Frontal cortex (tissue), 4 donors: Measurements from ENCODE around the gene SPSB2. TPM values are rescaled to one million over a fixed set of nuclear protein-coding genes. Genes with fewer than 3 reads are reported as not detected.

Experiments used
- DNase-seq, 2 donors: peaks; one replicate each; pipeline ENCODE4 v3.0.0; 2012; ENCODE audit warnings: low spot score in 2 of 2
- FAIRE-seq: peaks from 2 replicates; lab custom pipeline; 2012; peaks lifted over from hg19 to GRCh38; lab: Jason Lieb, UNC
- total RNA-seq: library from RNA; depleted of rRNA; stranded (reverse); fragments of >200 nt; gene quantifications from one replicate; pipeline ENCODE4 v1.2.3, GENCODE V29; 2014
- donor health status: control.
- donor health status: control.
- donor health status: control.

Gene SPSB2
- total RNA-seq, 1 donor from 2014 or later: 1.6 TPM

DNA sequence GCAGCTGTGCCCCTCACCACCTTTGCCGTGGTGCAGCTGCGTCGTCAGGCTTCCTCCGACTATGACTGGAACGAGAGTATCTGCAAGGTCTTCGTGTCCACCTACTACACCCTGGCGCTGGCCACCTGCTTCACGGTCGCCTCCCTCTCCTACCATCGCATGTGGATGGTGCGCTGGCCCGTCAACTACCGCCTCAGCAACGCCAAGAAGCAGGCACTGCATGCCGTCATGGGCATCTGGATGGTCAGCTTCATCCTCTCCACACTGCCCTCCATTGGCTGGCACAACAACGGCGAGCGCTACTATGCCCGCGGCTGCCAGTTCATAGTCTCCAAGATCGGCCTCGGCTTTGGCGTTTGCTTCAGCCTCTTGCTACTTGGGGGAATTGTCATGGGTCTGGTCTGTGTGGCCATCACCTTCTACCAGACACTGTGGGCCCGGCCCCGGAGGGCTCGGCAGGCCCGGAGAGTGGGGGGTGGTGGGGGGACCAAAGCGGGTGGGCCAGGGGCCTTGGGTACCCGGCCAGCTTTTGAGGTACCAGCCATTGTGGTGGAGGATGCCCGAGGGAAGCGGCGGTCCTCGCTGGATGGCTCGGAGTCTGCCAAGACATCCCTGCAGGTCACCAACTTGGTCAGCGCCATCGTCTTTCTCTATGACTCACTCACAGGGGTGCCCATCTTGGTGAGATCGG, 48.9 kb downstream of the SPSB2 start:
- DNase-seq: no peak
- FAIRE-seq: no peak

DNA sequence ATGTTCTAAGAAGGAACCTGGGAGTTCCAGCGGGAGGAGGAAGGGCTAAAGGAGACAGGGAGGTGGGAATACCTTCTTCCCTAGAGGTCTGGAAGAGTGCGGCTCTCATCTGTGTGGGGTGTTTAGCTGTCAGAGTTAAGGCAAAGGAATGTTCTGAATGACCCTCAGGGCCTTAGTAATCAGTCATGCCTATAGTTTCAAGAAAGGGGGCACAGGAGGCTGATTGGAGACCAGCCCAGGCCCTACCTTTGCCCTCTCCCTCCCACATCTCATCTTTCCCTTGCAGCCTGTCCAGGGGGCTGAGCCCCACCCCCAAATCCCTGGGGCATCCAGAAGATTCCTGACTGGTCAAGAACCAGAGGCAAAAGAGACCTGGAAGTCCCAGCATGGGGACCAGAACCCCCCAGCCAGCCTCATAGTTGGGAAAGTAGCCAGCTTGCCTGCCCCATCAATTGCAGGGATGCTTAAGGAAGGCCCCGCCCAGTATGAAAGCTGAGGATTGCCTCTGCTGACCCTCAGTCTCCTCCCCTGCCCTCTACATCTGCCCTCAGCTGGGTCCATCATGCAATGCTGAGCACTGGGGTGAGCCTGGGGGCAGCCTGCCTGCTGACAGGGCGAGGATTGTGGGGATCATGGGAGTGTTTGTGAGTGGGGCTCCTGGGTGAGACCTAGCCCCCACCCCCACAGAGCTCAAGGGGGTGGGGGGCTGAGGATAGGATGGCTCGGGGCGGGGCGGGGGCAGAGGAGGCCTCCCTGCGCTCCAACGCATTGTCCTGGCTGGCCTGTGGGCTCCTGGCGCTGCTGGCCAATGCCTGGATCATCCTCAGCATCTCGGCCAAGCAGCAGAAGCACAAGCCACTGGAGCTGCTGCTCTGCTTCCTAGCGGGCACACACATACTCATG, 49.7 kb downstream of the SPSB2 start:
- FAIRE-seq: no peak
- no peak for DNase-seq

DNA sequence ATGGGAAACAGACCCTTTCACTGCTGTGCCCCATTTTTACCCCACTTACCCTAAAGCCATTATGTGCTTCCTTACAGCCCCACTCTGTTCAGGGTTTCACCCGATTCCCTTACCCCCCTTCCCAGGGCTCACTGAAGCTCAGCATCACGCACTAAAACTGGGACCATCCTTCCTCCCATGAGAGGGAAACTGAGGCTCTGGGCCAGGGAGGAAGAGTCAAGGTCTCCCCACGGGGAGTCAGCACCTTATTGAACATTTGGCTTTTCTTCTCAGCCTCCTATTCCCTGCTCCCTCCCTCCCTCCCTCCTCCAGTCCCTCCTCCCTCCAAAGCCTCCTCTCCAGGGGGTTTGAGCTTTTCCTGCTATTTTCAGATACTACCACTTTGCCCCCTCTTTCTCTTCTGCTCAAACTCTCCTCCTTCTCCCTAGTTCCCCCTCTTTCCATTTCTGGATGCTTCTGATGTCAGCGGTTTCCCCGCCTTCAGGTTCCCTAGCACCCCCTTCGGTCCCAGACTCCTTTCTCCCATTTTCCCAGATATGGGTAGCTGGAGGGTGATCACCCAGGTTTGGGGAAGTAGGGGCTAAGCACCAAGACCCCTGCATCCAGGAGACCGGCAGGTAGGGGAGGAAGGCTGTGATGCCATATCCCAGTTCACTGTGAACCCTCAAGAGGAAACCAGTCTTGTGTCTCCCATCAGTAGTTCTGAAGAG, 50.5 kb downstream of the SPSB2 start:
- no peak for FAIRE-seq
- DNase-seq: no peak

DNA sequence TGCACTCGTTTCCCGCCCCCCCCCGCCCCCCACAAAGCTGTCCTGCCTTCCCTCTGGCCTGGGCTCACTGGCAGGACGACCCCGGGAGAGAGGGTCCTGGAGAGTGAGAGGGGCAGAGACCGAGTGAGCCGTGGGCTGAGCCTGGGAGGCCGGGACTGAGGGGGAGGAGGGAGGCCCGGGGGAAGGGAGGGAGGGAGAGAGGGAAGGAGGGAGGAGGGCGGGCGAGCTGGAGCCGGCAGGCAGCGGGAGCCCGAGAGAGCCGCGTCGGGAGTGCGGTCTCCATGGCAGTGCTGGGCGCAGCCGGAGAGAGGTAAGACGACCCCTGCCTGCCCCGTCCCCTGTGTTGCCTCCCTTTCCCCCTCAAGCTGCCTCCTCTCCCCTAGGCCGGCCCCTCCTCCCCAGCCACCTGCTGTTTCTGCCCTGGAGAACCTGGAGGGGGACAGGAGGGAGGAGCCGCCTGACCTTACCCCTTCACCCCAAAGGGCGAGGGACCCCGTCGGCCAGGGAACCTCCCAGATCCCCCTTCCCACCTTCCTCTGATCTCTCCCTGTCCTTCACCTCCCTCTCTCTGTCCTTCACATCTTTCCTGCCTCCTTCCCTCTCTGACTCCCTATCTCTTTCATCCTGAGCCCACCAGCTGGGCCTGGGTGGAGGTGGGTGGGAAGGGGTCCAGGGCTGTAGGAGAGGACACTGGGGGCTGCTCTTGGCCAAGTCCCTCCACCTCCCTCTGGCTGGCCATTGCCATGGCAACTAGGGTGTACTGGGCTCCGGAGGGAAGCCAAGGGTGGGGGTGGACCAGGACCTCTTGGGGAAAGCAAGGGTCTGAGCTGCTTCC, 51.3 kb downstream of the SPSB2 start, which contains the start of gene GPR162:
TSS of gene GPR162 (plus strand) at position 231 of the 835 bp plus-strand sequence. CDS start 2,078 bp downstream, outside the sequence.
- no peak for FAIRE-seq
- DNase-seq: peak in 1 of 2 donors; percentile 68

Other genes starting within 250 kb of the SPSB2 start
- 0.41 TPM for gene LPAR5, start 237.3 kb downstream of the SPSB2 start, total RNA-seq
- gene ACRBP, start 225.9 kb downstream of the SPSB2 start, total RNA-seq: 0.41 TPM
- gene ING4, start 210.2 kb downstream of the SPSB2 start, total RNA-seq: 81.9 TPM
- gene ZNF384, start 183.9 kb downstream of the SPSB2 start, total RNA-seq: 12.2 TPM
- 1.2 TPM for gene PIANP, start 172.5 kb downstream of the SPSB2 start, total RNA-seq
- 24.5 TPM for gene COPS7A, start 149.3 kb downstream of the SPSB2 start, total RNA-seq
- gene MLF2, start 120.2 kb downstream of the SPSB2 start, total RNA-seq: 77.9 TPM
- 47.7 TPM for gene PTMS, start 106.9 kb downstream of the SPSB2 start, total RNA-seq
- gene LAG3, start 100.8 kb downstream of the SPSB2 start, total RNA-seq: under 0.01 TPM
- gene CD4, start 83.8 kb downstream of the SPSB2 start, total RNA-seq: 2.0 TPM
- gene GPR162, start 51.5 kb downstream of the SPSB2 start, total RNA-seq: 81.1 TPM
- gene P3H3, start 44.9 kb downstream of the SPSB2 start, total RNA-seq: 11.0 TPM
- gene GNB3, start 32.4 kb downstream of the SPSB2 start, total RNA-seq: 1.2 TPM
- 2.9 TPM for gene CDCA3, start 22.0 kb downstream of the SPSB2 start, total RNA-seq
- 77.5 TPM for gene USP5, start 21.2 kb downstream of the SPSB2 start, total RNA-seq
- 293 TPM for gene TPI1, start 5.8 kb downstream of the SPSB2 start, total RNA-seq
- gene LRRC23, start 31.5 kb upstream of the SPSB2 start, total RNA-seq: 6.5 TPM
- 169 TPM for gene ENO2, start 41.3 kb upstream of the SPSB2 start, total RNA-seq
- 11.8 TPM for gene ATN1, start 54.7 kb upstream of the SPSB2 start, total RNA-seq
- gene RNU7-1, start 70.5 kb upstream of the SPSB2 start, total RNA-seq: not detected
- gene C12orf57, start 70.7 kb upstream of the SPSB2 start, total RNA-seq: 322 TPM
- gene PTPN6, start 78.1 kb upstream of the SPSB2 start, total RNA-seq: 1.6 TPM
- gene PHB2, start 97.4 kb upstream of the SPSB2 start, total RNA-seq: 175 TPM
- gene EMG1, start 97.6 kb upstream of the SPSB2 start, total RNA-seq: 22.4 TPM
- 6.5 TPM for gene LPCAT3, start 145.2 kb upstream of the SPSB2 start, total RNA-seq
- gene C1S, start 187.4 kb upstream of the SPSB2 start, total RNA-seq: 6.5 TPM
- 3.7 TPM for gene C1R, start 219.1 kb upstream of the SPSB2 start, total RNA-seq
- gene C1RL, start 235.9 kb upstream of the SPSB2 start, total RNA-seq: 2.0 TPM